Fibroblast of villous mesenchyme (primary cell): ENCODE data around the gene ALKBH5. TPM values are rescaled to one million over a fixed set of nuclear protein-coding genes. Genes with fewer than 3 reads are reported as not detected.

Source experiments
- DNase-seq: peaks from one replicate; pipeline ENCODE4 v3.0.0-alpha.2; 2010; ENCODE audit warnings: low read depth
- H3K4me3 ChIP-seq: 2 replicates; pipeline ENCODE4 v1.5.1; 2011; ENCODE audit warnings: low read depth, mild to moderate bottlenecking, low read length
- total RNA-seq: library from RNA; depleted of rRNA; stranded (reverse); fragments of >200 nt; gene quantifications from 2 replicates; pipeline ENCODE4 v1.2.3, GENCODE V29; 2012
- TF ChIP-seq, protein P1 (sequence below): IDR thresholded peaks from 2 replicates; pipeline ENCODE4 v1.5.1; 2012; ENCODE audit warnings: low read depth, mild to moderate bottlenecking, low read length; ENCODE audit not compliant: insufficient read depth

Gene ALKBH5
- total RNA-seq, 1 donor, result 144 TPM

DNA sequence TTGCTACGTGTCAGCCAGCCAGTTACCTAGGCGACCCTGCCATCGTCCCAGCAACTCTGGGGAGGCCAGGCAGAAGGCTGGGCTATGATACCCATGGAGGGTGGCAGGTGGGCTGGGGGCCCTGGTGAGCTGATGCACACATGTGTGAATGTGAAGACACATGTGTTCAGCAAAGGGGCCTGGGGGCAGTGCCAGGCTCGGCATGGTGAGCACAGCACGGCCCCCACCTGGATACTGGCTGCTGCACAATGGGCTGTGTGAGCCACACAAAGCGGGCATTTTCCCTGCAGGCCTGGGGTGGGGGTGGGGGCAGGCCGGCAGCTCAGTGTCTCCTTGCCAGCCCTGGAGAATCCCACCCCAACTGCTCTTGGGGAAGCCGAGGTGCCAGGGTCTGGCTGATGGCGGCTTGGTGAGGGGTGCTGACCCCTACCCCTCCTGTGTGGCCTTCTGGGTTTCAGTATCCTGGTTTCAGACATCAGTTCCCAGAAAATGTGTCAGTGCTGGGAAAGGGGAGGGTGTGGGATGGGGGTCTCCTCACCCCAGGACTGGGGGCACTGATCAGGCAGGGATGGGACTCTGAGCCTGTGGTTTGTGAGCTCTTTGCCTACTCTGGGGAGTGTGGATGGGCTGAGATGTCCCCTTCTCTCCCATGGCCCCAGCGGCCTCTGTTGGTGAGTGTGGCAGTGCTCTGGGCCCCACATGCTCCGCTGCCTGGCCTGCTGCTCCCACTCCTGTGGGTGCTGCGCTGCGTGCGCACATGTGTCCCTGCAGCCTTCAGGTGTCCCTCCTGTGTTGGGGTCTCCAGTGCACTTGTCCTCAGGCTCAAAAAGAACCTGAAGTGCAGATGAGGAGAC, 46.9 kb downstream of the ALKBH5 start:
- no peak for DNase-seq

DNA sequence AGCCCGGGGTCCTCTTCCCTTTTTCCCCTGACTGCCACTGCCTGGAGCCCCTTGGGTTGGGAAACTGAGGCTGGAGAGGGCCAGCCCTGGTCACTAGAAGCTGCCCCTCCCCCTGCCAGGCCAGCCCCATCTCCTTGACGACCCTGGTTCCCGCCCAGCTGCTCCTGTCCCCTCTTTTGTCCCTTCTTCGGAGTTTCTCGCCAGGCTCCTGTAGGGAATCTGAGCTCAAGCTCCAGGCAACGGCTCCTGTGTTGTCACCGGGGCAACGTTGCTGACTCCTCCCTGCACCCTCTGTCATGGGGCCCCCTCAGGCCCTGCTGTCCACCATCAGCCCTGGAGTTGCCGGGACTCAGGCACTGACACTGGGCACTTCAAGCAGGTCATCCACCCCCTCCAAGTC, 47.5 kb downstream of the ALKBH5 start:
- DNase-seq, result no peak
- TF ChIP-seq, protein P1, sequence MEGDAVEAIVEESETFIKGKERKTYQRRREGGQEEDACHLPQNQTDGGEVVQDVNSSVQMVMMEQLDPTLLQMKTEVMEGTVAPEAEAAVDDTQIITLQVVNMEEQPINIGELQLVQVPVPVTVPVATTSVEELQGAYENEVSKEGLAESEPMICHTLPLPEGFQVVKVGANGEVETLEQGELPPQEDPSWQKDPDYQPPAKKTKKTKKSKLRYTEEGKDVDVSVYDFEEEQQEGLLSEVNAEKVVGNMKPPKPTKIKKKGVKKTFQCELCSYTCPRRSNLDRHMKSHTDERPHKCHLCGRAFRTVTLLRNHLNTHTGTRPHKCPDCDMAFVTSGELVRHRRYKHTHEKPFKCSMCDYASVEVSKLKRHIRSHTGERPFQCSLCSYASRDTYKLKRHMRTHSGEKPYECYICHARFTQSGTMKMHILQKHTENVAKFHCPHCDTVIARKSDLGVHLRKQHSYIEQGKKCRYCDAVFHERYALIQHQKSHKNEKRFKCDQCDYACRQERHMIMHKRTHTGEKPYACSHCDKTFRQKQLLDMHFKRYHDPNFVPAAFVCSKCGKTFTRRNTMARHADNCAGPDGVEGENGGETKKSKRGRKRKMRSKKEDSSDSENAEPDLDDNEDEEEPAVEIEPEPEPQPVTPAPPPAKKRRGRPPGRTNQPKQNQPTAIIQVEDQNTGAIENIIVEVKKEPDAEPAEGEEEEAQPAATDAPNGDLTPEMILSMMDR, result no peak
- no peak overlapping the region for H3K4me3 ChIP-seq

More for the DNA sequence above, 46.9 kb downstream of the ALKBH5 start:
- TF ChIP-seq, protein P1, result no peak
- H3K4me3 ChIP-seq, result no peak overlapping the region

DNA sequence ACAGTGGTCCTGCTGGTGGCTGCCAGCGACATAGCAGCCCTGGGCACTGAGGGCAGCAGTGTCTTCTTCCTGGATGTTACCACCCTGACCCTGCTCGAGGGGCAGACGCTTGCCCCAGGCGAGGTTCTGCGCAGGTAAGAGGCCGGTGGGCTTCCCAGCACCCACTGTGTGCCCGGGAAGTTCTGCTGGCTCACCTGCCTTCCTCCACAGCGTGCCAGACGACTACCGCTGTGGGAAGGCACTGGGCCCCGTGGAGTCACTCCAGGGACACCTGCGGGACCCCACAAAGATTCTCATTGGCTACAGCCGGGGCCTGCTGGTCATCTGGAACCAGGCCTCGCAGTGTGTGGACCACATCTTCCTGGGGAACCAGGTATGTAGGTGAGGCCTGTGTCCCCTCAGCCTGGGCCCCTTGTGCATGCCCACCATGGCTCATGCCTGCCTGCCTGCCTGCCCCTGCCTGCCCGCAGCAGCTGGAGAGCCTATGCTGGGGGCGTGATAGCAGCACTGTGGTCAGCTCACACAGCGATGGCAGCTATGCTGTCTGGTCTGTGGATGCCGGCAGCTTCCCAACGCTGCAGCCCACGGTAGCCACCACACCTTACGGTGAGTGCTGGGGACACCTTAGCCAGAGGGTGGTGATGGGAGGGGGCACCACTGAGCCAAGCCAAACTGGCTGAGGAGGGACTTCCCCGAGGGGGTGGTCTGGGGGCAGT, 50.3 kb downstream of the ALKBH5 start:
- no peak for DNase-seq
- H3K4me3 ChIP-seq, result no peak overlapping the region
- TF ChIP-seq, protein P1, result no peak

DNA sequence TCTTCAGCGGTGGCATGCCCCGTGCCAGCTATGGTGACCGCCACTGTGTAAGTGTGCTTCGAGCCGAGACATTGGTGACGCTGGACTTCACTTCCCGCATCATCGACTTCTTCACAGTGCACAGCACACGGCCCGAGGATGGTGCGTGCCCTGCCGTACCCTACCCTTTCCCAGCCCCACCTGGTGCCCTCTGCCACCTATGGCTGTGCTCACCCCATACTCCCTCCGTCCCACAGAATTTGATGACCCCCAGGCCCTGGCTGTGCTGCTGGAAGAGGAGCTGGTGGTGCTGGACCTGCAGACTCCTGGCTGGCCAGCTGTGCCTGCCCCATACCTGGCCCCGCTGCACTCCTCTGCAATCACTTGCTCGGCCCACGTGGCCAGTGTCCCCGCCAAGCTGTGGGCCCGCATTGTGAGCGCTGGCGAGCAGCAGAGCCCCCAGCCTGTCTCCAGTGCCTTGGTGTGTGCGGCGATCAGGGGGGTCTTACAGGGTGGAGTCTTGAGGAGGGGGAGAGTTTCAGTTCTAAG, 51.3 kb downstream of the ALKBH5 start:
- DNase-seq, result no peak
- TF ChIP-seq, protein P1, result no peak
- H3K4me3 ChIP-seq, result no peak overlapping the region

DNA sequence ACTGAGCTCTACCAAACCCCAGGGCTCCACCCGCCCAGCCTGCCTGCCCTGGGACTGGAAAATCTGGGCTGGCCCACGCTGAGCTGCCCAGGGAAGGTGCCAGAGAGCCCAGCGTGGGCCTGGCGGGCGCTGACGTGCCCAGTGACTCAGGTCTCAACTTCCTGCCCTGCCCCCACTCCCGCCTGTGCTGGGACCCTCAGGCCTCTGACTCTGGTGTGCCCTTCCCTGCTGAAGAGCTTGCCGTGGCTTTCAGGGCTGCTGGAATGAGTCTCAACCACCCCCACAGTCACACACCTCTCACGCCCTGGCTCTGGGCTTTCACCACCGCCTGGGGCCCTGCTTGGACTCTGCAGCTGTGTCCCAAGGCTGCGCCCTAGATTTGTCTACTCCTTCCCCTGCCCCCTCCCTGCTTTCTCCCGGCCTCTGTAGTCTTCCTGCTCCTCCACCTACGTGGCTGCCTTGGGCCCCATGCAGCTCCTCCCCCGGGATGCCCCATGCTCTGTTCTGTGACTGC, 52.2 kb downstream of the ALKBH5 start:
- H3K4me3 ChIP-seq, result no peak overlapping the region
- TF ChIP-seq, protein P1, result no peak
- DNase-seq, result peak; percentile 37

DNA sequence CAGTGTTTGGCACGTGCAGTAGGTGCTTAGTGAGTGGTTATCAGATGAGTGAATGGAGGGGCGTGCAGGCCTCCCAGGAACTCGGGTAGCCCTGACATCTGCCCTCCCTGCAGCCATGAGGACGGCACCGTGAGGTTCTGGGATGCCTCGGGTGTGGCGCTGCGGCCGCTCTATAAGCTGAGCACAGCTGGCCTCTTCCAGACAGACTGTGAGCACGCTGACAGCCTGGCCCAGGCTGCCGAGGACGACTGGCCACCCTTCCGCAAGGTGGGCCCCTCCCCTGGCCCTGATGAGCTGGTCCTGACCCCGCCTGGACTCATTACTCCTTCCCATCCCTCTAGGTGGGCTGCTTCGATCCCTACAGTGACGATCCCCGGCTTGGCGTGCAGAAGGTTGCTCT, 52.9 kb downstream of the ALKBH5 start:
- TF ChIP-seq, protein P1, result no peak
- no peak for DNase-seq
- no peak overlapping the region for H3K4me3 ChIP-seq
